ENCODE measurements around the gene GPC3.

The GPC3 gene

DNA sequence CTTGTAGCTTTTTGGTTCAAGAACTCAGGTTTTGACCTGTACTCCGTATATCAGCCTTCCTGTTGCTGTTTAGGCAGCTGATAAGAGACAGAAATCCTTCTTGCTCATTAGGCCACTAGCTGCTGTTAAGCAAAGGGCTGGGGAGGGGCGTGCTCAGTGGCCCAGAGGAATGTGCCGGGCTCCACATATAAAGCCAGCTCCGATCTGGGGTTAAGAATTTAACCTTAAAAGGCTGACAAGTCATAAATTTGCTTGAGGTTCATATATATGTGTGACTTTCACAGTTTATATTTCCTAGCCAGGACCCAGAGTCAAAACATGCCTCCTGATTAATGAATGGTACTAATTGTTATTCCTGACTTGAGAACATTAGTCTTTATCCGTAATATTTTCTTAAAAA, 15.3 kb downstream of the GPC3 start:
- ChIA-PET CTCF (no interaction called here), POLR2A (no interaction called here)
- DNase-seq (ENCODE audit: extremely low spot score): no peak
- TF ChIP-seq, protein P1, sequence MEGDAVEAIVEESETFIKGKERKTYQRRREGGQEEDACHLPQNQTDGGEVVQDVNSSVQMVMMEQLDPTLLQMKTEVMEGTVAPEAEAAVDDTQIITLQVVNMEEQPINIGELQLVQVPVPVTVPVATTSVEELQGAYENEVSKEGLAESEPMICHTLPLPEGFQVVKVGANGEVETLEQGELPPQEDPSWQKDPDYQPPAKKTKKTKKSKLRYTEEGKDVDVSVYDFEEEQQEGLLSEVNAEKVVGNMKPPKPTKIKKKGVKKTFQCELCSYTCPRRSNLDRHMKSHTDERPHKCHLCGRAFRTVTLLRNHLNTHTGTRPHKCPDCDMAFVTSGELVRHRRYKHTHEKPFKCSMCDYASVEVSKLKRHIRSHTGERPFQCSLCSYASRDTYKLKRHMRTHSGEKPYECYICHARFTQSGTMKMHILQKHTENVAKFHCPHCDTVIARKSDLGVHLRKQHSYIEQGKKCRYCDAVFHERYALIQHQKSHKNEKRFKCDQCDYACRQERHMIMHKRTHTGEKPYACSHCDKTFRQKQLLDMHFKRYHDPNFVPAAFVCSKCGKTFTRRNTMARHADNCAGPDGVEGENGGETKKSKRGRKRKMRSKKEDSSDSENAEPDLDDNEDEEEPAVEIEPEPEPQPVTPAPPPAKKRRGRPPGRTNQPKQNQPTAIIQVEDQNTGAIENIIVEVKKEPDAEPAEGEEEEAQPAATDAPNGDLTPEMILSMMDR (IDR thresholded peaks at IDR 0.05; ENCODE audit: control extremely low read depth, extremely low read depth, low read depth, missing control alignments): no peak

DNA sequence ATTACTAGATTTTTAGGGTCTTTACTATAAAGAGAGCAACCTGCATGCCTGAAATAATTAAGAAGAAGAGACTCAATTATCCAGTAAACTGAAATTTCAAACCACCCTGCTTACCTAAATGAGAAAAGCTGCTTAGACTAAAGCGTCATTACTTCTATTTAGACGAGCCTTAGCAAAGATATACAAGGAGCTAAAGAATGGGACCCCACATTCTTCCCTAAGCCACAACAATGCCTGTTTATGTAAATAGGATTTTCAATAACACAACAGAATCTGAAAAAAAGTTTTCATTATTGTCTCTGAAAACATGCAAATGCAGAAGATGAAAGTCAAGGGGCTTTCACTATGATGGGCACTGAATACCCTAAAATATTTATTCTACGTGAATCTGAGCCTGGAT, 16.2 kb downstream of the GPC3 start:
- ChIA-PET POLR2A (no interaction called here), CTCF (no interaction called here)
- TF ChIP-seq, protein P1 (IDR thresholded peaks at IDR 0.05; ENCODE audit: control extremely low read depth, extremely low read depth, low read depth, missing control alignments): no peak
- no peak for DNase-seq (ENCODE audit: extremely low spot score)

DNA sequence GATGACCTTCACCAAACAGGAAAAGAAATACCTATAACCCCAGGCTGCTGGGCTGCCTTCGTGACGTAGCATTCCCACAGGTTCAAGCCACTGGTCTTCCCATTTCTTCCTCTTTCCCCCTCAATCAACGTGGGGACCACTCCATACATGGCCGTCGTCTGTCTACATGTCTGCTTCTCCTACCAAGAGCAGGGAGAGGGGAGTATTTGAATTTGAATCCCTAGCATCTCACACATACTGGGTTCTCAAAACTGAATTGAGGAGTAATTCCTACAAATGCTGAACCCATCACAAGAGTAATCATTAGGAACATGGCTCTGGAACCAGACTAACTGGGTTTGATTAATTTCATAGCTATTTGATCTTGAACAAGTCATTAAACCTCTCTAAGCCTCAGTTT, 17.3 kb downstream of the GPC3 start:
- CTCF ChIA-PET: no interaction called here
- DNase-seq (ENCODE audit: extremely low spot score): no peak
- POLR2A ChIA-PET: no interaction called here
- TF ChIP-seq, protein P1 (IDR thresholded peaks at IDR 0.05; ENCODE audit: control extremely low read depth, extremely low read depth, low read depth, missing control alignments): no peak

DNA sequence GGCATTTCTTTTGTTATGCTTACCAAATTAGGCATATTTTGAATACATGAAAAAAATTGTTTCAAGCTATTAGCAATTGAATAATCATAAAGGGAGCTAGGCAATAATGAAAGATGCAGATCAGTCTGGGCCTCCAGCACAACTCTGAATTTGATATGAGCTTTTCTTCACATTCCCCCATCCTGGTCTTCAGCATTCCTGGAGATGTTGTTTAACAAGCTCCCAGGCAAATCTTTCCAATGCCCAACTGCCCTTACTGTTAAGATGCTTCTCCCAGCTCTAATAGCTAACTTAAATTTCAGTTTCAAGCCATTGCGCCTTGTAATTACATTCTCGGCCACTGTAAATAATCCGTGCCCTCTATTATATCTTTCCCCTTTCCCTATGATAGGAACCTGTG, 19.2 kb downstream of the GPC3 start:
- TF ChIP-seq, protein P1 (IDR thresholded peaks at IDR 0.05; ENCODE audit: control extremely low read depth, extremely low read depth, low read depth, missing control alignments): no peak
- POLR2A ChIA-PET: no interaction called here
- CTCF ChIA-PET: interaction anchor here (1.3 kb wide), 1 partner anchor 16 kb away, joined by 3 read pairs; no protein-coding TSS in a partner anchor
- DNase-seq (ENCODE audit: extremely low spot score): no peak

DNA sequence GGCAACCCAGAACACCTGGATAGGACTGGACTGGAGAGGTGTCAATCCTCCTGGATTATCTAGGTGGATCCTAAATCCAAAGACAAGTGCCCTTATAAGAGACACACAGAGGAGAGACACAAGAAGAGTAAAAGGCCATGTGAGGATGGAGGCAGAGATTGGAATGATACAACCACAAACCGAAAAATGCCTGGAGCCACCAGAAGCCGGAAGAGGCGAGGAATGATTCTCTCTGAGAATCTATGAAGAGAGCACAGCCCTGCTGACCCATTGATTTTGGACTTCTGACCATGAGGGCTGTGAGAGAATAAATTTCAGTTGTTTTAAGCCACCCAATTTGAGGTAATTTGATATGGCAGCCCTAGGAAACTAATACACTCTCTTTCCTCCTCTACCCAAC, 20.1 kb downstream of the GPC3 start:
- CTCF ChIA-PET: no interaction called here
- no peak for DNase-seq (ENCODE audit: extremely low spot score)
- POLR2A ChIA-PET: no interaction called here
- TF ChIP-seq, protein P1 (IDR thresholded peaks at IDR 0.05; ENCODE audit: control extremely low read depth, extremely low read depth, low read depth, missing control alignments): no peak

DNA sequence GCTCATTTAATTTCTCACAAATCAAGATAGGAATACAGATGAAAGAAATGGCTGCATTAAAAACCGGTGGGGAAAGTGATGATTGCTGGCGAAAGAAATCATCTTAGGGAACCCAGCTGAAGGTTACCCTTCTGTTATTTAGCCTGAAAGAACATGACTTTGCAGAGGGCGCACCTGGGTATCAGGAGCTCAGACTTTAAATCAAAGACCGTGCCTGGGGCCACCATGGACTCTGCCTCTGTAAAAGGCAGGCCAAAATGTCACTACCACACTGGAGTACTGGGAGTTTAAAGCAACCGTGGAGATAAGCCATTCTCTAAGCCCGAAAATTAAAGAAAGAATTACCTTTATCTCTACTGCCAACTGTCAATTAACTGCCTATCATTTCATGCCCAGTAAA, 24.3 kb downstream of the GPC3 start:
- ChIA-PET POLR2A (no interaction called here), CTCF (no interaction called here)
- no peak for DNase-seq (ENCODE audit: extremely low spot score)
- TF ChIP-seq, protein P1 (IDR thresholded peaks at IDR 0.05; ENCODE audit: control extremely low read depth, extremely low read depth, low read depth, missing control alignments): no peak

DNA sequence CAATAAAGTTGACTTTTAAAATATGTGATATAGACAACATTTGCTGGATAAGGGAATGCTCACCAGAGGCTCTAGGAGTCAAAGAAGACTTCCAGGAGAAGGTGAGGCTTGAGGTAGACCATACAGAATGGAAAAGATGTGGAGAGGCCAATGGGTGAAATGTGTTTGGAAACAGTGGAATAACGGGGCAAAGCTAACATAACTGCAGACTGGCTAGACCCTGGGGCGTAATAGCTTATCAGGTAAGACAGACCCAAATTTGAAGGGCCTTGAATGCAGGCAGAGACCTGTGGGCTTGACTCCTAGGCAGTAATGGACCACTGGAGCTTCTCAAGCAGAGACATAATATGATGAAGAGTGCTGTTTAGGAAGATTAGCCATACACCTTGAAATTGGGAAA, 25.4 kb downstream of the GPC3 start:
- no peak for DNase-seq (ENCODE audit: extremely low spot score)
- POLR2A ChIA-PET: no interaction called here
- TF ChIP-seq, protein P1 (IDR thresholded peaks at IDR 0.05; ENCODE audit: control extremely low read depth, extremely low read depth, low read depth, missing control alignments): no peak
- CTCF ChIA-PET: no interaction called here
